GM19324 (cell line): Measurements from ENCODE around the gene MBP.

Source experiments
- ATAC-seq: cut with Tn5 transposase; IDR thresholded peaks from one replicate; pipeline ENCODE4 v1.9.1; 2021; ENCODE audit warnings: mild to moderate bottlenecking, moderate library complexity; ENCODE audit not compliant: unreplicated experiment, low FRiP score

MBP gene

GRCh38 chr18:77132369-77133050 lies at the start of gene MBP:
Gene MBP, minus strand, starts transcription at chr18:77132783. Its CDS starts 27,522 bp downstream, at chr18:77105261.
- peak; percentile 69 for ATAC-seq

- no peak for ATAC-seq
These were observed 49.5 kb upstream of the MBP start for GRCh38 chr18:77181950-77182707.

GRCh38 chr18:77178559-77178958 lies 46.0 kb upstream of the MBP start:
- no peak for ATAC-seq

GRCh38 chr18:77177009-77177408 lies 44.4 kb upstream of the MBP start:
- ATAC-seq, result no peak

- no peak for ATAC-seq
These were observed 40.9 kb upstream of the MBP start for GRCh38 chr18:77173275-77174030.

- no peak for ATAC-seq
These were observed 38.4 kb upstream of the MBP start for GRCh38 chr18:77170890-77171410.

- ATAC-seq, result no peak
These were observed 36.3 kb upstream of the MBP start for GRCh38 chr18:77168811-77169311.

- no peak for ATAC-seq
These were observed 34.7 kb upstream of the MBP start for GRCh38 chr18:77167251-77167650.

- no peak for ATAC-seq
These were observed 33.9 kb upstream of the MBP start for GRCh38 chr18:77166523-77166922.

GRCh38 chr18:77165503-77166188 lies 33.1 kb upstream of the MBP start:
- ATAC-seq, result no peak

GRCh38 chr18:77164763-77165485 lies 32.3 kb upstream of the MBP start:
- ATAC-seq, result no peak

GRCh38 chr18:77164026-77164425 lies 31.4 kb upstream of the MBP start:
- ATAC-seq, result no peak

- no peak for ATAC-seq
These were observed 30.0 kb upstream of the MBP start for GRCh38 chr18:77162580-77162979.

GRCh38 chr18:77161961-77162360 lies 29.4 kb upstream of the MBP start:
- no peak for ATAC-seq

- ATAC-seq, result no peak
These were observed 28.8 kb upstream of the MBP start for GRCh38 chr18:77161383-77161782.

- ATAC-seq, result no peak
These were observed 27.9 kb upstream of the MBP start for GRCh38 chr18:77160515-77160914.

- peak; percentile 57 for ATAC-seq
These were observed 24.7 kb upstream of the MBP start for GRCh38 chr18:77157312-77157711.

GRCh38 chr18:77155031-77155430 lies 22.4 kb upstream of the MBP start:
- no peak for ATAC-seq

GRCh38 chr18:77153404-77153803 lies 20.8 kb upstream of the MBP start:
- ATAC-seq, result no peak
